HG03457 (cell line): ENCODE measurements around the gene IQSEC1.

Experiments
- ATAC-seq: cut with Tn5 transposase; IDR thresholded peaks from one replicate; pipeline ENCODE4 v1.9.1; 2021; ENCODE audit warnings: moderate number of reproducible peaks; ENCODE audit not compliant: unreplicated experiment

IQSEC1 gene

GRCh38 chr3:13085846-13086179 is 12.6 kb upstream of the IQSEC1 start:
- no peak for ATAC-seq

- no peak for ATAC-seq
Observed at GRCh38 chr3:13085081-13085845, 12.0 kb upstream of the IQSEC1 start.

GRCh38 chr3:13083898-13084297 is 10.7 kb upstream of the IQSEC1 start:
- ATAC-seq: no peak

GRCh38 chr3:13083254-13083653 is 10.0 kb upstream of the IQSEC1 start:
- ATAC-seq: no peak

GRCh38 chr3:13082677-13083076 is 9.4 kb upstream of the IQSEC1 start:
- no peak for ATAC-seq

- no peak for ATAC-seq
Observed at GRCh38 chr3:13081603-13082360, 8.6 kb upstream of the IQSEC1 start.

GRCh38 chr3:13080591-13080990 is 7.4 kb upstream of the IQSEC1 start:
- ATAC-seq: no peak

GRCh38 chr3:13080026-13080425 is 6.8 kb upstream of the IQSEC1 start:
- ATAC-seq: no peak

GRCh38 chr3:13079510-13079909 is 6.3 kb upstream of the IQSEC1 start:
- ATAC-seq: no peak

- no peak for ATAC-seq
Observed at GRCh38 chr3:13079051-13079450, 5.8 kb upstream of the IQSEC1 start.

- no peak for ATAC-seq
Observed at GRCh38 chr3:13078163-13078905, 5.1 kb upstream of the IQSEC1 start.

GRCh38 chr3:13077431-13078162 is 4.4 kb upstream of the IQSEC1 start:
- ATAC-seq: no peak

- ATAC-seq: no peak
Observed at GRCh38 chr3:13075986-13076654, 2.9 kb upstream of the IQSEC1 start.

- ATAC-seq: no peak
Observed at GRCh38 chr3:13075318-13075717, 2.1 kb upstream of the IQSEC1 start.

- ATAC-seq: no peak
Observed at GRCh38 chr3:13074006-13074375, 762 bp upstream of the IQSEC1 start.

- peak; percentile 16 for ATAC-seq
Observed at GRCh38 chr3:13072600-13073325, 466 bp downstream of the IQSEC1 start.

- peak; percentile 42 for ATAC-seq
Observed at GRCh38 chr3:13072239-13072599, 1.0 kb downstream of the IQSEC1 start.

GRCh38 chr3:13071695-13072094 is 1.5 kb downstream of the IQSEC1 start:
- no peak for ATAC-seq

GRCh38 chr3:13070391-13071070 is 2.7 kb downstream of the IQSEC1 start:
- ATAC-seq: no peak
